H9 (cell line): ENCODE measurements around the gene CCDC138. TPM values are rescaled to one million over a fixed set of nuclear protein-coding genes. Genes with fewer than 3 reads are reported as not detected.
"Not testable (repeated sequence)": the region's sequence is repeated elsewhere in the genome, so short reads cannot be mapped to it uniquely, and the experiment has no call there.

Experiments used
- DNase-seq: peaks from one replicate; pipeline ENCODE4 v3.0.0-alpha.2; 2017
- H2AFZ ChIP-seq: one replicate; pipeline ENCODE4 v1.6.1; 2013; ENCODE audit warnings: mild to moderate bottlenecking, low read length, control low read depth, moderate library complexity
- H2AK5ac ChIP-seq: 2 replicates; pipeline ENCODE4 v1.6.1; 2013; ENCODE audit warnings: low read length, control low read depth, mixed read lengths; ENCODE audit not compliant: insufficient read length
- H2BK120ac ChIP-seq: one replicate; pipeline ENCODE4 v1.6.1; 2013; ENCODE audit warnings: low read depth, mild to moderate bottlenecking, low read length, control low read depth, inconsistent platforms; ENCODE audit not compliant: poor library complexity, severe bottlenecking
- H2BK12ac ChIP-seq: 2 replicates; pipeline ENCODE4 v1.6.1; 2013; ENCODE audit warnings: low read length, control low read depth, mixed read lengths, low read depth; ENCODE audit not compliant: insufficient read length
- H2BK15ac ChIP-seq: 2 replicates; pipeline ENCODE4 v1.6.1; 2013; ENCODE audit warnings: low read depth, low read length, control low read depth
- H2BK20ac ChIP-seq: one replicate; pipeline ENCODE4 v1.6.1; 2013; ENCODE audit warnings: low read depth, mild to moderate bottlenecking, low read length, control low read depth, inconsistent platforms; ENCODE audit not compliant: poor library complexity, severe bottlenecking
- H2BK5ac ChIP-seq: 2 replicates; pipeline ENCODE4 v1.6.1; 2013; ENCODE audit warnings: low read length, control low read depth, mixed read lengths; ENCODE audit not compliant: insufficient read length
- H3K14ac ChIP-seq: 2 replicates; pipeline ENCODE4 v1.6.1; 2013; ENCODE audit warnings: low read length, control low read depth; ENCODE audit not compliant: insufficient read depth
- H3K18ac ChIP-seq: 2 replicates; pipeline ENCODE4 v1.6.1; 2013; ENCODE audit warnings: low read depth, mild to moderate bottlenecking, mixed read lengths, low read length, control low read depth; ENCODE audit not compliant: insufficient read length
- H3K23ac ChIP-seq: 2 replicates; pipeline ENCODE4 v1.6.1; 2013; ENCODE audit warnings: low read length, control low read depth, mixed read lengths, low read depth; ENCODE audit not compliant: insufficient read length
- H3K23me2 ChIP-seq: 2 replicates; pipeline ENCODE4 v1.6.1; 2013; ENCODE audit warnings: low read depth, mild to moderate bottlenecking, mixed read lengths, low read length, control low read depth; ENCODE audit not compliant: insufficient read length, poor library complexity, severe bottlenecking
- H3K27ac ChIP-seq: 2 replicates; pipeline ENCODE4 v1.5.1; 2013; ENCODE audit warnings: low read length, control low read depth, mixed read lengths, low read depth; ENCODE audit not compliant: insufficient read length
- H3K27me3 ChIP-seq: 2 replicates; pipeline ENCODE4 v1.6.1; 2013; ENCODE audit warnings: low read length, control low read depth, inconsistent platforms; ENCODE audit not compliant: insufficient read depth
- H3K4ac ChIP-seq: 2 replicates; pipeline ENCODE4 v1.6.1; 2013; ENCODE audit warnings: low read depth, mild to moderate bottlenecking, control low read depth, inconsistent platforms, low read length, moderate library complexity
- H3K4me1 ChIP-seq: 2 replicates; pipeline ENCODE4 v1.6.1; 2013; ENCODE audit warnings: low read length, control low read depth, inconsistent platforms; ENCODE audit not compliant: insufficient read depth
- H3K4me2 ChIP-seq: 2 replicates; pipeline ENCODE4 v1.6.1; 2013; ENCODE audit warnings: low read length, control low read depth, mixed read lengths; ENCODE audit not compliant: insufficient read length, insufficient read depth
- H3K56ac ChIP-seq: 2 replicates; pipeline ENCODE4 v1.6.1; 2013; ENCODE audit warnings: low read depth, mild to moderate bottlenecking, mixed read lengths, low read length, control low read depth; ENCODE audit not compliant: insufficient read length
- H3K79me1 ChIP-seq: 2 replicates; pipeline ENCODE4 v1.6.1; 2013; ENCODE audit warnings: low read depth, mild to moderate bottlenecking, moderate library complexity, low read length, control low read depth, inconsistent platforms; ENCODE audit not compliant: insufficient read depth, poor library complexity, severe bottlenecking
- H3K79me2 ChIP-seq: 2 replicates; pipeline ENCODE4 v1.6.1; 2013; ENCODE audit warnings: low read length, control low read depth, inconsistent platforms; ENCODE audit not compliant: insufficient read depth
- H3K9ac ChIP-seq: 2 replicates; pipeline ENCODE4 v1.6.1; 2013; ENCODE audit warnings: low read length, control low read depth, mixed read lengths; ENCODE audit not compliant: insufficient read length; ENCODE audit errors: extremely low read depth
- H3K9me3 ChIP-seq: one replicate; pipeline ENCODE4 v1.6.1; 2013; ENCODE audit warnings: low read depth, low read length, inconsistent platforms; ENCODE audit not compliant: control insufficient read depth
- H3T11ph ChIP-seq: one replicate; pipeline ENCODE4 v1.6.1; 2013; ENCODE audit warnings: mild to moderate bottlenecking, low read length, control low read depth, inconsistent platforms
- H4K20me1 ChIP-seq: one replicate; pipeline ENCODE4 v1.6.1; 2013; ENCODE audit not compliant: control insufficient read depth, insufficient read length, insufficient read depth
- H4K5ac ChIP-seq: 2 replicates; pipeline ENCODE4 v1.6.1; 2013; ENCODE audit warnings: low read depth, mild to moderate bottlenecking, mixed read lengths, low read length, control low read depth; ENCODE audit not compliant: insufficient read length
- H4K8ac ChIP-seq: replicated peaks from 2 replicates; pipeline ENCODE4 v1.6.1; 2013; ENCODE audit warnings: low read length, control low read depth, mixed read lengths, low read depth; ENCODE audit not compliant: insufficient read length
- H4K91ac ChIP-seq: 2 replicates; pipeline ENCODE4 v1.6.1; 2013; ENCODE audit warnings: low read depth, mild to moderate bottlenecking, moderate library complexity, mixed read lengths, low read length, control low read depth; ENCODE audit not compliant: insufficient read length
- H3K27ac Mint-ChIP-seq, 3 experiments: 2 replicates in 2 of 3; 3 replicates in 1 of 3; pipeline ENCODE4 v1.8.0; 2020 to 2021; ENCODE audit warnings: mixed read lengths in 3 of 3, mild to moderate bottlenecking in 1 of 3, moderate library complexity in 1 of 3
- H3K27me3 Mint-ChIP-seq: 2 replicates; pipeline ENCODE4 v1.8.0; 2021; ENCODE audit warnings: low read depth, mild to moderate bottlenecking, moderate library complexity, mixed read lengths
- H3K36me3 Mint-ChIP-seq, 3 experiments: 2 replicates in 2 of 3; 3 replicates in 1 of 3; pipeline ENCODE4 v1.8.0; 2020 to 2021; ENCODE audit warnings: low read depth in 3 of 3, mixed read lengths in 3 of 3; ENCODE audit not compliant: insufficient read depth in 1 of 3
- H3K4me1 Mint-ChIP-seq, 2 experiments: 2 replicates each; pipeline ENCODE4 v1.8.0; 2020; ENCODE audit warnings: mixed read lengths in 2 of 2
- H3K4me3 Mint-ChIP-seq, 2 experiments: 2 replicates in 1 of 2; 3 replicates in 1 of 2; pipeline ENCODE4 v1.8.0; 2020 to 2021; ENCODE audit warnings: mild to moderate bottlenecking in 2 of 2, mixed read lengths in 2 of 2, moderate library complexity in 1 of 2
- H3K9me3 Mint-ChIP-seq, 2 experiments: 2 replicates in 1 of 2; 3 replicates in 1 of 2; pipeline ENCODE4 v1.8.0; 2020; ENCODE audit warnings: mild to moderate bottlenecking in 2 of 2, mixed read lengths in 2 of 2, moderate library complexity in 1 of 2
- WGBS: extraction: QIAGEN DNeasy Blood & Tissue Kit; methylation state at CpG from one replicate; pipeline ENCODE4 v1.1.7; 2013; ENCODE audit warnings: missing lambda C conversion rate, low lambda C conversion rate, mixed read lengths; ENCODE audit not compliant: insufficient read length; ENCODE audit errors: extremely low coverage; 5-methylcytosine and 5-hydroxymethylcytosine counted together
- total RNA-seq: library from RNA; stranded (reverse); gene quantifications from 2 replicates; pipeline ENCODE4 v1.2.1, GENCODE V29; 2021

Gene CCDC138
- total RNA-seq, 1 experiment from 2014 or later, result 32.7 TPM

DNA sequence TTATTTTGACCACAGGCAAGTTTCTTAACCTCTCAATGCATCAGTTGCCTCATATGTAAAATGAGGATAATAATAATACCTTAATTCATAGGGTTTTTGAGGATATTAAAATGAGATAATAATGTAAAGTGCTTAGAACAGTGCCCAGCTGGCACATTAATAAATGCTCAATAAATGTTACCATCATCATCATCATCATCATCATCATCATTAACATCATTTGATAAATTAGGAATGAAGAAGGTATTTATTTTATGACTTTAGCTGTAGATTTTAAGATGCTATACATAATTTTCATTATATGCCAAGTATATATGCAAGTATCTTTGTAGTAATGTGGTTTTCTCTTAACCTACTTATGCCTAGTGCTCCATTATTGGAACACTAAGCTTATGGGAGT is 24.0 kb upstream of the CCDC138 start:
- H3K27me3 ChIP-seq, H2AFZ ChIP-seq, H2BK12ac ChIP-seq, H2BK20ac ChIP-seq, H3K4me3 Mint-ChIP-seq, H3K23ac ChIP-seq, H3K23me2 ChIP-seq, H2BK15ac ChIP-seq, H3K18ac ChIP-seq, H2BK5ac ChIP-seq, H4K91ac ChIP-seq, H2BK120ac ChIP-seq, H2AK5ac ChIP-seq, H3K27me3 Mint-ChIP-seq, H3K9me3 Mint-ChIP-seq, H4K5ac ChIP-seq, H3K14ac ChIP-seq, H3T11ph ChIP-seq, H3K27ac Mint-ChIP-seq, H3K56ac ChIP-seq, H3K79me2 ChIP-seq, H3K4me1 Mint-ChIP-seq, H3K4me2 ChIP-seq, H3K4me1 ChIP-seq, DNase-seq, H3K9ac ChIP-seq, H4K8ac ChIP-seq, H3K27ac ChIP-seq, H4K20me1 ChIP-seq, H3K9me3 ChIP-seq, H3K4ac ChIP-seq, H3K79me1 ChIP-seq: not testable (repeated sequence)
- H3K36me3 Mint-ChIP-seq, result peaks cover 29 to 60% (median 47%) of the 10 kb centered on the region in 3 experiments; a peak in 6 of 7 replicates

DNA sequence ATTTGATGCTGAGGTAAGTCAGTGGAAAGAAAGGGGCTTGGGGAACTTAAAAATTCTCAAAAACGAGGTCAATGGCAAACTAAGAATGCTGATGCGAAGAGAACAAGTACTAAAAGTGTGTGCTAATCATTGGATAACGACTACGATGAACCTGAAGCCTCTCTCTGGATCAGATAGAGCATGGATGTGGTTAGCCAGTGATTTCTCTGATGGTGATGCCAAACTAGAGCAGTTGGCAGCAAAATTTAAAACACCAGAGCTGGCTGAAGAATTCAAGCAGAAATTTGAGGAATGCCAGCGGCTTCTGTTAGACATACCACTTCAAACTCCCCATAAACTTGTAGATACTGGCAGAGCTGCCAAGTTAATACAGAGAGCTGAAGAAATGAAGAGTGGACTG is 19.9 kb upstream of the CCDC138 start:
- H3T11ph ChIP-seq, H3K23me2 ChIP-seq, H2AK5ac ChIP-seq, H3K4me1 ChIP-seq, H3K4me1 Mint-ChIP-seq, DNase-seq, H4K20me1 ChIP-seq, H3K14ac ChIP-seq, H2AFZ ChIP-seq, H2BK12ac ChIP-seq, H3K56ac ChIP-seq, H3K79me2 ChIP-seq, H3K4me3 Mint-ChIP-seq, H3K4ac ChIP-seq, H3K23ac ChIP-seq, H4K8ac ChIP-seq, H3K4me2 ChIP-seq, H3K79me1 ChIP-seq, H3K9me3 Mint-ChIP-seq, H2BK5ac ChIP-seq, H3K18ac ChIP-seq, H4K5ac ChIP-seq, H3K27ac Mint-ChIP-seq, H3K9ac ChIP-seq, H3K27ac ChIP-seq, H3K27me3 ChIP-seq, H2BK120ac ChIP-seq, H2BK15ac ChIP-seq, H2BK20ac ChIP-seq, H3K27me3 Mint-ChIP-seq, H3K9me3 ChIP-seq, H4K91ac ChIP-seq: not testable (repeated sequence)
- WGBS, result no CpG with 5 or more reads among the region's 5 CpGs
- peaks cover 32 to 57% (median 49%) of the 10 kb centered on the region in 3 experiments; a peak in 6 of 7 replicates for H3K36me3 Mint-ChIP-seq
